HepG2 (cell line): Measurements from ENCODE around the gene GRID1. TPM values are rescaled to one million over a fixed set of nuclear protein-coding genes. Genes with fewer than 3 reads are reported as not detected.

ENCODE experiments used
- ATAC-seq: fragments of 200-7000 bp; cut with Tn5 transposase; 3 replicates; pipeline ENCODE4 v1.9.1; 2020; ENCODE audit warnings: mild to moderate bottlenecking, moderate library complexity
- BruUV-seq: library from RNA; stranded (reverse); fragments of 400-500 nt; replicated peaks from 2 replicates; lab custom pipeline; 2021; lab: Mats Ljungman, UMichigan
- CTCF ChIA-PET: fragments of 300-600 bp; formaldehyde crosslinking; extraction: SDS; loops from one replicate; lab custom pipeline; 2021; ENCODE audit warnings: low total read pairs, inconsistent platforms, low intra/inter-chr PET ratio; lab: Yijun Ruan, JAX
- POLR2A ChIA-PET: fragments of 350-600 bp; sonication (Branson Sonifier 250); formaldehyde crosslinking; loops from one replicate; lab custom pipeline; 2020; ENCODE audit warnings: antibody characterized with exemption, inconsistent platforms; lab: Yijun Ruan, JAX
- DNase-seq: peaks from one replicate; pipeline ENCODE4 v3.0.0-alpha.2; 2015; ENCODE audit warnings: low spot score
- FAIRE-seq: peaks from 3 replicates; lab custom pipeline; 2011; peaks lifted over from hg19 to GRCh38; lab: Jason Lieb, UNC
- H2AFZ ChIP-seq: one replicate; pipeline ENCODE4 v1.6.1; 2011; ENCODE audit warnings: low read length, inconsistent platforms
- H3K27ac ChIP-seq: fragments of 300-600 bp; 3 replicates; pipeline ENCODE4 v1.8.0; 2011; ENCODE audit warnings: mixed run types, mild to moderate bottlenecking, mixed read lengths, low read length, inconsistent platforms; ENCODE audit not compliant: insufficient read depth; ENCODE audit errors: extremely low read length
- H3K27me3 ChIP-seq, 2 experiments: fragments of 200-600 bp in 1 of 2; 2 replicates in 1 of 2; 3 replicates in 1 of 2; pipeline versions ENCODE4 v1.6.0 to v1.8.0; 2011; ENCODE audit warnings: low read length in 2 of 2, mild to moderate bottlenecking in 2 of 2, moderate library complexity in 2 of 2, inconsistent platforms in 1 of 2; ENCODE audit not compliant: insufficient read depth in 2 of 2, control insufficient read depth in 1 of 2
- H3K36me3 ChIP-seq, 2 experiments: fragments of 200-600 bp in 1 of 2; replicated peaks in 1 of 2; 2 replicates in 1 of 2; 3 replicates in 1 of 2; pipeline versions ENCODE4 v1.5.1 to v1.8.0; 2011; ENCODE audit warnings: low read length in 2 of 2, inconsistent platforms in 1 of 2; ENCODE audit not compliant: insufficient read depth in 2 of 2, control insufficient read depth in 1 of 2
- H3K4me1 ChIP-seq: 2 replicates; pipeline ENCODE4 v1.5.1; 2012; ENCODE audit warnings: low read length, inconsistent platforms; ENCODE audit not compliant: insufficient read depth
- H3K4me2 ChIP-seq: 2 replicates; pipeline ENCODE4 v1.6.0; 2011; ENCODE audit warnings: low read depth, low read length, inconsistent platforms
- H3K4me3 ChIP-seq, 3 experiments: fragments of 200-600 bp in 1 of 3; sonication (generic), shearing (Covaris generic) in 1 of 3; replicated peaks in 1 of 3; 2 replicates each; pipeline ENCODE4 v1.5.1; 2011 to 2016; ENCODE audit warnings: low read length in 3 of 3, inconsistent platforms in 2 of 3, low read depth in 2 of 3, mild to moderate bottlenecking in 2 of 3, control low read depth in 1 of 3, mixed read lengths in 1 of 3; ENCODE audit not compliant: insufficient read depth in 1 of 3
- H3K79me2 ChIP-seq: one replicate; pipeline ENCODE4 v1.6.1; 2011; ENCODE audit warnings: low read length, inconsistent platforms; ENCODE audit not compliant: insufficient read depth
- H3K9ac ChIP-seq: 2 replicates; pipeline ENCODE4 v1.6.0; 2011; ENCODE audit warnings: mild to moderate bottlenecking, low read depth, low read length, inconsistent platforms; ENCODE audit not compliant: insufficient read depth
- H3K9me3 ChIP-seq: 2 replicates; pipeline ENCODE4 v1.5.1; 2012; ENCODE audit warnings: mild to moderate bottlenecking, low read length
- H4K20me1 ChIP-seq: 2 replicates; pipeline ENCODE4 v1.6.0; 2011; ENCODE audit warnings: inconsistent platforms, mild to moderate bottlenecking, low read length, moderate library complexity; ENCODE audit not compliant: insufficient read depth
- BCL6 ChIP-seq: IDR thresholded peaks from 2 replicates; pipeline ENCODE4 v1.6.1; 2016; ENCODE audit warnings: missing genetic modification reagents, missing compliant biosample characterization
- CREB1 ChIP-seq, 2 experiments: fragments of 450-650 bp in 1 of 2; IDR thresholded peaks; 2 replicates each; pipeline ENCODE4 v1.6.1; 2016 to 2017; ENCODE audit warnings: control low read depth in 1 of 2, mild to moderate bottlenecking in 1 of 2, missing compliant biosample characterization in 1 of 2, missing genetic modification characterization in 1 of 2
- MATR3 ChIP-seq: sonication (generic); formaldehyde crosslinking; IDR thresholded peaks from 2 replicates; pipeline ENCODE4 v1.4.0; 2020; ENCODE audit warnings: missing genetic modification reagents
- PPARG ChIP-seq: conservative IDR thresholded peaks from 2 replicates; pipeline ENCODE4 v1.6.1; 2016; ENCODE audit warnings: missing biosample characterization, missing genetic modification reagents
- TBX2 ChIP-seq: sonication (generic); formaldehyde crosslinking; IDR thresholded peaks from 2 replicates; pipeline ENCODE4 v1.5.0; 2020; ENCODE audit warnings: missing genetic modification reagents, mild to moderate bottlenecking, borderline replicate concordance
- ZSCAN12 ChIP-seq: sonication (generic); formaldehyde crosslinking; IDR thresholded peaks from 2 replicates; pipeline ENCODE4 v1.9.0; 2021; ENCODE audit warnings: mild to moderate bottlenecking, missing genetic modification reagents
- WGBS: methylation state at CpG from one replicate; pipeline ENCODE4 v1.1.6; 2017; ENCODE audit warnings: low lambda C conversion rate; 5-methylcytosine and 5-hydroxymethylcytosine counted together
- in situ Hi-C: cut with HindIII; loops from 2 replicates; pipeline ENCODE4 v1.10.0; 2017; ENCODE audit warnings: low pct_unique_long_range_greater_than_20kb; ENCODE audit not compliant: extremely low pct_ligation_motif_present
- intact Hi-C: fragments of 100-400 bp; cut with micrococcal nuclease; formaldehyde crosslinking; loops from one replicate; pipeline ENCODE4 v1.10.0; 2022; ENCODE audit not compliant: unreplicated experiment
- polyA plus RNA-seq, 8 experiments: library from polyadenylated mRNA; depleted of rRNA in 3 of 8; stranded (reverse) in 7 of 8; unstranded in 1 of 8; fragments of >200 nt; fragmentation: Illumina TruSeq in 4 of 8; extraction: Trizol in 4 of 8; gene quantifications; 2 replicates each; pipeline versions ENCODE4 v1.2.1 to v1.2.3, GENCODE V29; 2011 to 2016; ENCODE audit warnings: low read depth in 4 of 8, missing spikeins in 1 of 8, mixed read lengths in 1 of 8; ENCODE audit not compliant: insufficient read depth in 1 of 8
- total RNA-seq, 5 experiments: library from RNA; depleted of rRNA; stranded (reverse); fragments of >200 nt; fragmentation: Illumina TruSeq; extraction: Trizol; gene quantifications; 2 replicates each; pipeline ENCODE4 v1.2.3, GENCODE V29; 2016; ENCODE audit warnings: low read depth in 1 of 5

The GRID1 gene
- total and polyA plus RNA-seq, 2 of the 13 experiments (the other 11 are each of a cell fraction or from before 2014, with no cell fraction given) = 0.05 TPM; not detected in 1

DNA sequence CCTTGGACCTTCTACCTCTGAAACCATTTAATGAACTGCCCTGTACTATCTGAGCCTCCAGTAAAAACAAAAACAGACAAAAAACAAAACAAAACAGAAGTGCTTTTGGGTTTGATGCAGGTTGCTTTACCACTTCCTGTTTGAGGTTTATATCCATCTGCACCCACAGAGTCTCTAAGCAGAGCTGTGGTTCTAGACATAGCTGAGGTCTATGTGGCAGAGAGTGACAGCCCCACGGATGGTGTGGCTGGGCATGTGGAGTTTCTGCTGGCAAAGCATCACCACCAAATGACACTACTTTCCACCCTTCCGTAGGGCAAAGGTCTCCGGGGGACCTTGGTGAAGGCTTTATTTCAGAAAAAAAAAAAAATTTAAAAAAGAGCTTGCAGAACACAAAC lies 754.2 kb downstream of the GRID1 start (continued):
- TF ChIP-seq CREB1 (IDR thresholded peaks at IDR 0.05) (no peak), CREB1 (CRISPR knock-in tag; IDR thresholded peaks at IDR 0.05) (no peak), BCL6 (CRISPR knock-in tag) (no peak), TBX2 (CRISPR knock-in tag) (no peak), MATR3 (CRISPR knock-in tag) (no peak)

DNA sequence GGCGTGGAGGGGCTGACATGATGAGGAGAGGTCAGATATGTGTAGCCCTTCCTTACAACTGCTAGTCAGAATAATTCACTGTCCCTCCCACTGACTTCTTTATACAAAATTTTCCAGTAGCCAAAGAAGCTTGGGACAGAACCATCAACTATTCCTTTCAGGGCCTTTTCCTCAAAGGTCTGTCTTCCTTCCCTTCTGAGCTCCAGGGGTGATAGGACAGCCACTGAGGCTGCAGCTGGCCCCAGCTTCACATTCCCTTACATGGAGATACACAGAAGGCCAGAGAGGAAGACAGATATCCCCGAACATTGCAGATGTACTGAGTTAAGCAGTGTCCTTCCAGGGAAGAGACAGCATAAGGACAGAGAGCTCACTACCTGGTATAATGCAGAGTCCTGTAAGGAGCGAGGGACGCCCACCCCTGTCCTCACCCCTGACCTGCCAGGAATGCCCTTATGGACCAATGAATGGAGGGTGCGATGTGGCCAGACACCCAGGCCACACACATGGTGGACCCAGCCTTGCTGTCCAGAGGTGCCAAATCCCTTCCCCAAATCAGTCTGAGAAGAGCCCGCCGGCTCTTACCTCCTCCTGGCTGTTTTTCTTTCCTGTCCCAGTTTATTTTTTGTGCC lies 754.7 kb downstream of the GRID1 start:
- no peak overlapping the region for H3K9ac ChIP-seq
- H2AFZ ChIP-seq = no peak overlapping the region
- no peak overlapping the region for H3K4me2 ChIP-seq
- no peak overlapping the region for H3K4me3 ChIP-seq
- 0% methylated on average over 4 of the region's 7 CpGs for WGBS
- intact Hi-C loops (no loop called here), in situ Hi-C loops (no loop called here)
- POLR2A ChIA-PET = no interaction called here
- H3K9me3 ChIP-seq = no peaks in the 10 kb centered on the region
- no peaks in the 10 kb centered on the region for H4K20me1 ChIP-seq
- no peaks in the 10 kb centered on the region for H3K4me1 ChIP-seq
- FAIRE-seq = no peak
- TF ChIP-seq PPARG (CRISPR knock-in tag) (no peak), ZSCAN12 (CRISPR knock-in tag) (no peak)
- no peak for ATAC-seq
- DNase-seq = no peak
- H3K27me3 ChIP-seq = 0 out of 5 replicates have a peak, but pooled peaks cover 0 to 5% of the 10 kb centered on the region in 2 experiments
- no TSS peak for BruUV-seq
- H3K79me2 ChIP-seq = no peaks in the 10 kb centered on the region
- CTCF ChIA-PET = no interaction called here
- H3K27ac ChIP-seq = no peak overlapping the region
- no peaks in the 10 kb centered on the region for H3K36me3 ChIP-seq
